HCT116 (cell line): ENCODE results near the gene PRDM12. TPM values are rescaled to one million over a fixed set of nuclear protein-coding genes. Genes with fewer than 3 reads are reported as not detected.

Source experiments
- ATAC-seq: fragments of 200-7000 bp; cut with Tn5 transposase; 2 replicates; pipeline ENCODE4 v1.9.1; 2020; ENCODE audit warnings: mild to moderate bottlenecking, moderate library complexity
- BruUV-seq: library from RNA; stranded (reverse); fragments of 400-500 nt; replicated peaks from 2 replicates; lab custom pipeline; 2021; lab: Mats Ljungman, UMichigan
- CTCF ChIA-PET: fragments of 300-600 bp; sonication (Branson Sonifier 250); formaldehyde crosslinking; loops from one replicate; lab custom pipeline; 2021; ENCODE audit warnings: antibody characterized with exemption; lab: Charles Lee
- POLR2A ChIA-PET: fragments of 300-600, 350-600 bp; sonication (Branson Sonifier 250); formaldehyde crosslinking; loops from one replicate; lab custom pipeline; 2021; ENCODE audit warnings: antibody characterized with exemption; lab: Charles Lee
- RAD21 ChIA-PET, 2 experiments: fragments of 300-600 bp; sonication (Branson Sonifier 250); formaldehyde crosslinking; loops; one replicate each; lab custom pipeline; 2023; ENCODE audit warnings: low total read pairs in 2 of 2; ENCODE audit not compliant: uncharacterized antibody in 2 of 2, unreplicated experiment in 2 of 2, low non-redundant PET in 1 of 2; lab: Charles Lee
- DNase-seq: peaks from one replicate; pipeline ENCODE4 v3.0.0-alpha.2; 2010; ENCODE audit warnings: low read depth, low spot score
- H2AFZ ChIP-seq: fragments of 200-600 bp; shearing (Covaris generic), sonication (generic); 2 replicates; pipeline ENCODE4 v1.6.1; 2017; ENCODE audit warnings: low read depth, mixed run types, mixed read lengths, antibody characterized with exemption, low read length; ENCODE audit not compliant: poor library complexity, severe bottlenecking
- H3K27ac ChIP-seq: 2 replicates; pipeline ENCODE4 v1.5.1; 2012; ENCODE audit warnings: low read depth, low read length
- H3K27me3 ChIP-seq: fragments of 200-600 bp; sonication (generic); 2 replicates; pipeline ENCODE4 v1.6.1; 2016; ENCODE audit warnings: mixed run types, low read length, mixed read lengths; ENCODE audit not compliant: insufficient read depth
- H3K36me3 ChIP-seq, 2 experiments: fragments of 200-500 bp in 1 of 2; fragments of 200-600 bp in 1 of 2; sonication (Bioruptor generic) in 1 of 2; sonication (generic) in 1 of 2; 2 replicates each; pipeline versions ENCODE4 v1.5.1 to v1.6.1; 2014 to 2016; ENCODE audit warnings: low read length in 2 of 2, inconsistent platforms in 1 of 2, mixed read lengths in 1 of 2, mixed run types in 1 of 2; ENCODE audit not compliant: insufficient read depth in 2 of 2, control insufficient read depth in 1 of 2
- H3K4me1 ChIP-seq, 2 experiments: fragments of 200-600 bp in 1 of 2; sonication (generic) in 1 of 2; 2 replicates each; pipeline versions ENCODE4 v1.5.1 to v1.6.1; 2012 to 2017; ENCODE audit warnings: low read length in 2 of 2, inconsistent platforms in 1 of 2, mild to moderate bottlenecking in 1 of 2, mixed read lengths in 1 of 2, mixed run types in 1 of 2, moderate library complexity in 1 of 2; ENCODE audit not compliant: insufficient read depth in 2 of 2, control insufficient read depth in 1 of 2
- H3K4me2 ChIP-seq: fragments of 200-600 bp; sonication (generic); 2 replicates; pipeline ENCODE4 v1.6.1; 2017; ENCODE audit warnings: mixed run types, low read length, mixed read lengths
- H3K4me3 ChIP-seq, 2 experiments: fragments of 200-600 bp in 1 of 2; sonication (generic) in 1 of 2; replicated peaks in 1 of 2; 2 replicates each; pipeline ENCODE4 v1.5.1; 2011 to 2016; ENCODE audit warnings: low read length in 2 of 2, control low read depth in 1 of 2, low read depth in 1 of 2, mild to moderate bottlenecking in 1 of 2, mixed read lengths in 1 of 2, mixed run types in 1 of 2
- H3K79me2 ChIP-seq: fragments of 200-600 bp; sonication (generic); 2 replicates; pipeline ENCODE4 v1.6.1; 2017; ENCODE audit warnings: mild to moderate bottlenecking, mixed run types, low read length, moderate library complexity, mixed read lengths; ENCODE audit not compliant: insufficient read depth
- H3K9ac ChIP-seq: fragments of 200-600 bp; sonication (generic); 2 replicates; pipeline ENCODE4 v1.6.1; 2016; ENCODE audit warnings: low read length, mixed read lengths
- H3K9me2 ChIP-seq: fragments of 200-600 bp; sonication (generic), shearing (Covaris generic); 2 replicates; pipeline ENCODE4 v1.6.1; 2017; ENCODE audit warnings: mixed run types, mild to moderate bottlenecking, moderate library complexity; ENCODE audit not compliant: insufficient read depth
- H3K9me3 ChIP-seq, 2 experiments: fragments of 200-500 bp in 1 of 2; fragments of 200-600 bp in 1 of 2; sonication (Bioruptor generic) in 1 of 2; sonication (generic) in 1 of 2; 2 replicates each; pipeline ENCODE4 v1.6.1; 2014 to 2017; ENCODE audit warnings: low read length in 2 of 2, mixed read lengths in 2 of 2, inconsistent platforms in 1 of 2, low read depth in 1 of 2, mild to moderate bottlenecking in 1 of 2, mixed run types in 1 of 2, moderate library complexity in 1 of 2; ENCODE audit not compliant: control insufficient read depth in 1 of 2, insufficient read depth in 1 of 2
- H4K20me1 ChIP-seq: fragments of 200-600 bp; sonication (generic), shearing (Covaris generic); 2 replicates; pipeline ENCODE4 v1.6.1; 2017; ENCODE audit warnings: mixed run types, mild to moderate bottlenecking, moderate library complexity; ENCODE audit not compliant: insufficient read depth
- CBX3 ChIP-seq: IDR thresholded peaks from 2 replicates; pipeline ENCODE4 v1.6.1; 2012; ENCODE audit warnings: low read depth
- CEBPB ChIP-seq: IDR thresholded peaks from 2 replicates; pipeline ENCODE4 v1.6.1; 2012; ENCODE audit warnings: low read depth
- ELF1 ChIP-seq: IDR thresholded peaks from 2 replicates; pipeline ENCODE4 v1.6.1; 2012; ENCODE audit warnings: low read depth, borderline replicate concordance
- EZH2phosphoT487 ChIP-seq: fragments of 200-600 bp; IDR thresholded peaks from 2 replicates; pipeline ENCODE4 v1.6.1; 2018; ENCODE audit warnings: antibody characterized with exemption, borderline replicate concordance
- FOSL1 ChIP-seq: IDR thresholded peaks from 2 replicates; pipeline ENCODE4 v1.6.1; 2012; ENCODE audit warnings: low read depth
- JUND ChIP-seq: IDR thresholded peaks from 2 replicates; pipeline ENCODE4 v1.6.1; 2012
- POLR2A ChIP-seq: IDR thresholded peaks from 2 replicates; pipeline ENCODE4 v1.7.0; 2011; ENCODE audit warnings: borderline replicate concordance; ENCODE audit not compliant: insufficient read depth, insufficient read length; ENCODE audit errors: extremely low read depth
- POLR2AphosphoS5 ChIP-seq: IDR thresholded peaks from 2 replicates; pipeline ENCODE4 v1.6.1; 2011; ENCODE audit warnings: mild to moderate bottlenecking, low read depth, low read length, moderate library complexity
- RAD21 ChIP-seq: IDR thresholded peaks from 2 replicates; pipeline ENCODE4 v1.6.1; 2012; ENCODE audit warnings: low read depth, mild to moderate bottlenecking
- SIN3A ChIP-seq: IDR thresholded peaks from 2 replicates; pipeline ENCODE4 v1.6.1; 2012; ENCODE audit warnings: low read depth
- SP1 ChIP-seq: IDR thresholded peaks from 2 replicates; pipeline ENCODE4 v1.6.1; 2012; ENCODE audit warnings: low read depth
- SRF ChIP-seq: IDR thresholded peaks from 2 replicates; pipeline ENCODE4 v1.6.1; 2012; ENCODE audit warnings: low read depth
- YY1 ChIP-seq: IDR thresholded peaks from 2 replicates; pipeline ENCODE4 v1.6.1; 2011; ENCODE audit warnings: low read length, low read depth, moderate library complexity, mild to moderate bottlenecking; ENCODE audit not compliant: insufficient replicate concordance; ENCODE audit errors: extremely low read depth
- ZFX ChIP-seq: fragments of 450-650 bp; IDR thresholded peaks from 2 replicates; pipeline ENCODE4 v1.6.1; 2017
- intact Hi-C: fragments of 100-400 bp; cut with micrococcal nuclease; formaldehyde crosslinking; loops from 2 replicates; pipeline ENCODE4 v1.10.0; 2022
- total RNA-seq: library from RNA; stranded (reverse); gene quantifications from one replicate; pipeline ENCODE4 v1.2.1, GENCODE V29; 2021; ENCODE audit not compliant: unreplicated experiment
- TF ChIP-seq, protein P1 (sequence below), 3 experiments: fragments of 200-600 bp in 1 of 3; sonication (generic) in 1 of 3; IDR thresholded peaks in 2 of 3; conservative IDR thresholded peaks in 1 of 3; 2 replicates each; pipeline ENCODE4 v1.5.1; 2012 to 2017; ENCODE audit warnings: low read depth in 2 of 3, low read length in 2 of 3, antibody characterized with exemption in 1 of 3, borderline replicate concordance in 1 of 3, control low read depth in 1 of 3, mild to moderate bottlenecking in 1 of 3, mixed read lengths in 1 of 3, mixed run types in 1 of 3, moderate library complexity in 1 of 3; ENCODE audit not compliant: insufficient read depth in 1 of 3
- TF ChIP-seq, protein P2 (sequence below): IDR thresholded peaks from 2 replicates; pipeline ENCODE4 v1.6.1; 2012
- TF ChIP-seq, protein P3 (sequence below): IDR thresholded peaks from 2 replicates; pipeline ENCODE4 v1.6.1; 2011; ENCODE audit warnings: mild to moderate bottlenecking, low read length, moderate library complexity; ENCODE audit not compliant: insufficient replicate concordance; ENCODE audit errors: extremely low read depth
- TF ChIP-seq, protein P4 (sequence below): IDR thresholded peaks from 2 replicates; pipeline ENCODE4 v1.6.1; 2012

The PRDM12 gene
- total RNA-seq, 1 experiment from 2014 or later = 0.54 TPM

DNA sequence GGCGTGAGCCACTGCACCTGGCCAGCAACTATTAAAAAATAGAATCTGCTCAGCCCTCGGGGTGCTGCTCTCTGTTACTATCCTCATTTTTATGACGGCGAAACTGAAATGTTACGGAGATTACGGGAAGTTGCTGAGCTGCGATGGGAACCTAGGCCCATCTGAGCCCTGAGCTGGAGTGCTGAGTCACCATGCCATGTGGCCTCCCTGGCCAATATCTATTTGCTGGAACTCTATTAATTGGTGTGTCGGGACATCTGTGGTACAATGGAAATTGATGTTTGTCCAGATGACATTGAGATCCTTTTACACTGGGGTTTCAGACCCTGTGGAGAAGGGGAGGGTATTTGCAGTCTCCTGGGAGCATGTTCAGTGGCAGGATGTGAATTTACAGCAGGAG is 8.1 kb downstream of the PRDM12 start:
- no peak overlapping the region for H3K4me2 ChIP-seq
- H3K4me1 ChIP-seq = peaks cover 0 to 8% of the 10 kb centered on the region in 2 experiments; a peak in 2 of 4 replicates
- H4K20me1 ChIP-seq = no peaks in the 10 kb centered on the region
- intact Hi-C loops = no loop called here
- H3K79me2 ChIP-seq = no peaks in the 10 kb centered on the region
- POLR2A ChIA-PET = no interaction called here
- H3K4me3 ChIP-seq = no peak overlapping the region
- ATAC-seq = no peak
- no peak overlapping the region for H3K27ac ChIP-seq
- no peak overlapping the region for H2AFZ ChIP-seq
- no peaks in the 10 kb centered on the region for H3K9me3 ChIP-seq
- no TSS peak for BruUV-seq
- no peaks in the 10 kb centered on the region for H3K27me3 ChIP-seq
- RAD21 ChIA-PET = no interaction called here
- no peaks in the 10 kb centered on the region for H3K9me2 ChIP-seq
- H3K36me3 ChIP-seq = no peaks in the 10 kb centered on the region
- no peak for DNase-seq
- H3K9ac ChIP-seq = no peak overlapping the region
- CTCF ChIA-PET = no interaction called here
- TF ChIP-seq FOSL1 (no peak), ZFX (peak; percentile 72)

DNA sequence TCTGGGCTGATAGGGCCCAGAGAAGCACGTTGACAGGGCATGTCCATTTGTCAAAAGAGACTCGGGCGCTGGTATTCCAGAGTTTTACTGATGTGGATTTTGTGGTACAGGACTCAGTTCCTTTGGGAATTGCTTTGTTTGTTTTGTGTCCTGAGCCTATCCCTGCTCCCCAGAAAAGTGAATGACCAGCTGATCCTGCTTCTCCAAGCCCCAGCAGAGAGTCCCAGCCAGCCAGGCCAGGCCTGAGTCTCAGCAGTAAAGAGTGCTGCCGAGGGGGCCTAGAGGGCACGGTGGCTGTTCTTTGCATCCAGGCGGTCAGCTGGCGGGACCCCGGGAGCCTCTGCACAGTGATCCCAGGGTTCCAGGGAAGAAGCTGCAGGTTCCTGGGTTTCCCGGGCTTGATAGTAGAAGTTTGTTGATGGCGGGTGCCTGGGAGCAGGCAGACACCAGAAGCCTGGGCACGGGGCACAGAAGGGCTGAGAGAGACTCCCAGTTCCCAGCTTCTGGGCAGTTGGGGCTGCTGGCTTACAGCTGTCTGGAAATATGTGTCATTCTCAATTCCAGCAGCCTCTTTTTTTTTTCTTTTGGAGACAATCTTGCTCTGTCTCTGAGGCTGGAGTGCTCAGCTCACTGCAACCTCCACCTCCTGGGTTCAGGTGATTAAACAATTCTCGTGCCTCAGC is 8.7 kb downstream of the PRDM12 start:
- Histone ChIP-seq H3K9me2 (no peaks in the 10 kb centered on the region), H4K20me1 (no peaks in the 10 kb centered on the region), H3K4me1 (peaks cover 0 to 8% of the 10 kb centered on the region in 2 experiments; a peak in 2 of 4 replicates), H2AFZ (no peak overlapping the region), H3K9me3 (no peaks in the 10 kb centered on the region), H3K4me2 (no peak overlapping the region), H3K4me3 (no peak overlapping the region), H3K36me3 (no peaks in the 10 kb centered on the region), H3K27ac (no peak overlapping the region), H3K9ac (no peak overlapping the region), H3K79me2 (no peaks in the 10 kb centered on the region), H3K27me3 (no peaks in the 10 kb centered on the region)
- ATAC-seq (no peak), DNase-seq (no peak)
- ChIA-PET POLR2A (no interaction called here), CTCF (no interaction called here), RAD21 (no interaction called here)
- no TSS peak for BruUV-seq
- intact Hi-C loops = no loop called here
- TF ChIP-seq, protein P1, sequence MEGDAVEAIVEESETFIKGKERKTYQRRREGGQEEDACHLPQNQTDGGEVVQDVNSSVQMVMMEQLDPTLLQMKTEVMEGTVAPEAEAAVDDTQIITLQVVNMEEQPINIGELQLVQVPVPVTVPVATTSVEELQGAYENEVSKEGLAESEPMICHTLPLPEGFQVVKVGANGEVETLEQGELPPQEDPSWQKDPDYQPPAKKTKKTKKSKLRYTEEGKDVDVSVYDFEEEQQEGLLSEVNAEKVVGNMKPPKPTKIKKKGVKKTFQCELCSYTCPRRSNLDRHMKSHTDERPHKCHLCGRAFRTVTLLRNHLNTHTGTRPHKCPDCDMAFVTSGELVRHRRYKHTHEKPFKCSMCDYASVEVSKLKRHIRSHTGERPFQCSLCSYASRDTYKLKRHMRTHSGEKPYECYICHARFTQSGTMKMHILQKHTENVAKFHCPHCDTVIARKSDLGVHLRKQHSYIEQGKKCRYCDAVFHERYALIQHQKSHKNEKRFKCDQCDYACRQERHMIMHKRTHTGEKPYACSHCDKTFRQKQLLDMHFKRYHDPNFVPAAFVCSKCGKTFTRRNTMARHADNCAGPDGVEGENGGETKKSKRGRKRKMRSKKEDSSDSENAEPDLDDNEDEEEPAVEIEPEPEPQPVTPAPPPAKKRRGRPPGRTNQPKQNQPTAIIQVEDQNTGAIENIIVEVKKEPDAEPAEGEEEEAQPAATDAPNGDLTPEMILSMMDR (IDR thresholded peaks at IDR 0.05 in 2 of 3, conservative IDR thresholded peaks at IDR 0.05 in 1 of 3; ENCODE audit: borderline replicate concordance in 1 of 3, insufficient read depth in 1 of 3, low read depth in 2 of 3, low read length in 2 of 3) = no peak
- TF ChIP-seq CEBPB = no peak
- no peak for TF ChIP-seq POLR2AphosphoS5
- TF ChIP-seq CBX3 = no peak
- TF ChIP-seq, protein P2, sequence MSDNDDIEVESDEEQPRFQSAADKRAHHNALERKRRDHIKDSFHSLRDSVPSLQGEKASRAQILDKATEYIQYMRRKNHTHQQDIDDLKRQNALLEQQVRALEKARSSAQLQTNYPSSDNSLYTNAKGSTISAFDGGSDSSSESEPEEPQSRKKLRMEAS = no peak
- TF ChIP-seq, protein P3, sequence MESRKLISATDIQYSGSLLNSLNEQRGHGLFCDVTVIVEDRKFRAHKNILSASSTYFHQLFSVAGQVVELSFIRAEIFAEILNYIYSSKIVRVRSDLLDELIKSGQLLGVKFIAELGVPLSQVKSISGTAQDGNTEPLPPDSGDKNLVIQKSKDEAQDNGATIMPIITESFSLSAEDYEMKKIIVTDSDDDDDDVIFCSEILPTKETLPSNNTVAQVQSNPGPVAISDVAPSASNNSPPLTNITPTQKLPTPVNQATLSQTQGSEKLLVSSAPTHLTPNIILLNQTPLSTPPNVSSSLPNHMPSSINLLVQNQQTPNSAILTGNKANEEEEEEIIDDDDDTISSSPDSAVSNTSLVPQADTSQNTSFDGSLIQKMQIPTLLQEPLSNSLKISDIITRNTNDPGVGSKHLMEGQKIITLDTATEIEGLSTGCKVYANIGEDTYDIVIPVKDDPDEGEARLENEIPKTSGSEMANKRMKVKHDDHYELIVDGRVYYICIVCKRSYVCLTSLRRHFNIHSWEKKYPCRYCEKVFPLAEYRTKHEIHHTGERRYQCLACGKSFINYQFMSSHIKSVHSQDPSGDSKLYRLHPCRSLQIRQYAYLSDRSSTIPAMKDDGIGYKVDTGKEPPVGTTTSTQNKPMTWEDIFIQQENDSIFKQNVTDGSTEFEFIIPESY = no peak
- no peak for TF ChIP-seq SRF
- TF ChIP-seq ELF1 = no peak
- TF ChIP-seq ZFX = no peak
- TF ChIP-seq RAD21 = no peak
- no peak for TF ChIP-seq YY1
- TF ChIP-seq EZH2phosphoT487 = no peak
- TF ChIP-seq SP1 = no peak
- TF ChIP-seq JUND = no peak
- no peak for TF ChIP-seq POLR2A
- TF ChIP-seq SIN3A = no peak
- TF ChIP-seq, protein P4, sequence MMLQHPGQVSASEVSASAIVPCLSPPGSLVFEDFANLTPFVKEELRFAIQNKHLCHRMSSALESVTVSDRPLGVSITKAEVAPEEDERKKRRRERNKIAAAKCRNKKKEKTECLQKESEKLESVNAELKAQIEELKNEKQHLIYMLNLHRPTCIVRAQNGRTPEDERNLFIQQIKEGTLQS = no peak
